MM.1S (cell line): Measurements from ENCODE around the gene SLCO1A2.

Experiments used
- DNase-seq: peaks from one replicate; pipeline ENCODE4 v3.0.0-alpha.2; 2015
- H2AFZ ChIP-seq: fragments of 300-600 bp; sonication (generic); 2 replicates; pipeline ENCODE4 v1.6.0; 2016; ENCODE audit warnings: antibody characterized with exemption, low read length
- H3F3A ChIP-seq: fragments of 300-600 bp; sonication (generic); 2 replicates; pipeline ENCODE4 v1.6.1; 2016; ENCODE audit warnings: mild to moderate bottlenecking, antibody characterized with exemption, low read length, moderate library complexity, mixed read lengths; ENCODE audit not compliant: insufficient read depth
- H3K27ac ChIP-seq: fragments of 300-600 bp; sonication (generic); 2 replicates; pipeline ENCODE4 v1.5.1; 2016; ENCODE audit warnings: mild to moderate bottlenecking, low read length
- H3K27me3 ChIP-seq: fragments of 300-600 bp; sonication (generic); replicated peaks from 2 replicates; pipeline ENCODE4 v1.6.0; 2016; ENCODE audit warnings: low read length; ENCODE audit not compliant: insufficient read depth
- H3K36me3 ChIP-seq: fragments of 300-600 bp; sonication (generic); replicated peaks from 2 replicates; pipeline ENCODE4 v1.6.1; 2016; ENCODE audit warnings: mild to moderate bottlenecking, low read length, mixed read lengths; ENCODE audit not compliant: insufficient read depth
- H3K4me1 ChIP-seq: fragments of 300-600 bp; sonication (generic); 2 replicates; pipeline ENCODE4 v1.6.1; 2016; ENCODE audit warnings: low read length, mixed read lengths
- H3K4me2 ChIP-seq: fragments of 300-600 bp; sonication (generic); 2 replicates; pipeline ENCODE4 v1.6.0; 2016; ENCODE audit warnings: low read depth, low read length
- H3K4me3 ChIP-seq: fragments of 300-600 bp; sonication (generic); 2 replicates; pipeline ENCODE4 v1.5.1; 2016; ENCODE audit warnings: low read length, mixed read lengths
- H3K79me2 ChIP-seq: fragments of 300-600 bp; sonication (generic); 2 replicates; pipeline ENCODE4 v1.6.1; 2016; ENCODE audit warnings: mixed run types, low read length, mixed read lengths
- H3K9ac ChIP-seq: fragments of 300-600 bp; sonication (generic); 2 replicates; pipeline ENCODE4 v1.6.1; 2016; ENCODE audit warnings: low read length, mixed read lengths
- H3K9me2 ChIP-seq: fragments of 300-600 bp; sonication (generic); replicated peaks from 2 replicates; pipeline ENCODE4 v1.6.1; 2016; ENCODE audit warnings: mild to moderate bottlenecking, low read length, mixed read lengths; ENCODE audit not compliant: insufficient read depth
- H3K9me3 ChIP-seq: fragments of 300-600 bp; sonication (generic); replicated peaks from 2 replicates; pipeline ENCODE4 v1.6.1; 2016; ENCODE audit warnings: mild to moderate bottlenecking, low read length, mixed read lengths; ENCODE audit not compliant: insufficient read depth
- H4K20me1 ChIP-seq: fragments of 300-600 bp; sonication (generic); 2 replicates; pipeline ENCODE4 v1.6.1; 2016; ENCODE audit warnings: mild to moderate bottlenecking, low read length, moderate library complexity, mixed read lengths; ENCODE audit not compliant: insufficient read depth
- EZH2 ChIP-seq: fragments of 300-600 bp; sonication (generic); optimal IDR thresholded peaks from 2 replicates; pipeline ENCODE3; 2017; ENCODE audit warnings: low read depth, mild to moderate bottlenecking, antibody characterized with exemption, low read length, mixed read lengths
- EZH2phosphoT487 ChIP-seq: fragments of 300-600 bp; sonication (generic); IDR thresholded peaks from 2 replicates; pipeline ENCODE4 v1.6.1; 2018; ENCODE audit warnings: antibody characterized with exemption, low read length
- TF ChIP-seq, protein P1 (sequence below): fragments of 300-600 bp; sonication (generic); IDR thresholded peaks from 2 replicates; pipeline ENCODE4 v1.5.1; 2016; ENCODE audit warnings: antibody characterized with exemption, low read length, mixed read lengths

The SLCO1A2 gene

DNA sequence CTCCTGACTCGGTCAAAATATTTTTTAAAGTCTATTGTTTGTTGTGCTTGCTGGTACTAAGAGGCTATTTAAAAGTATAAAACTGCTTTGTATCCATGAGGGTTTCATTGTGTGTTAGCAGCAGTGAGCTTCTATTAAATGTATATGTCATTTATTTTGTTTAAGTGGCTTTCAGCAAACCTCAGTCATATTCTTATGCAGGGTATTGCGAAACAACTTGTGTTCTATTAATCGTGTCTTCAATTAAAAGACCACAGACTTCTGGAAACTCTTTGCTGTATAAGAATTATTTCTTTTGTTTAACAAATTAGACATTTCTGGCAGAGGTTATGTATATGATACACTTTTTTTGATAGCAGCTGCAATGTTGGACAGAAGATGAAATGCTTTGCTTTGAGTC lies 44.5 kb upstream of the SLCO1A2 start:
- H2AFZ ChIP-seq = no peak overlapping the region
- no peaks in the 10 kb centered on the region for H3K4me1 ChIP-seq
- no peak overlapping the region for H3K27ac ChIP-seq
- no peaks in the 10 kb centered on the region for H3K27me3 ChIP-seq
- no peak overlapping the region for H3K4me3 ChIP-seq
- H3K9me3 ChIP-seq = no peaks in the 10 kb centered on the region
- no peak overlapping the region for H3K9ac ChIP-seq
- no peak overlapping the region for H3K4me2 ChIP-seq
- no peaks in the 10 kb centered on the region for H3K9me2 ChIP-seq
- no peaks in the 10 kb centered on the region for H3K36me3 ChIP-seq
- DNase-seq = no peak
- no peaks in the 10 kb centered on the region for H3K79me2 ChIP-seq
- H3F3A ChIP-seq = no peaks in the 10 kb centered on the region
- TF ChIP-seq EZH2 (no peak), EZH2phosphoT487 (no peak)
- TF ChIP-seq, protein P1, sequence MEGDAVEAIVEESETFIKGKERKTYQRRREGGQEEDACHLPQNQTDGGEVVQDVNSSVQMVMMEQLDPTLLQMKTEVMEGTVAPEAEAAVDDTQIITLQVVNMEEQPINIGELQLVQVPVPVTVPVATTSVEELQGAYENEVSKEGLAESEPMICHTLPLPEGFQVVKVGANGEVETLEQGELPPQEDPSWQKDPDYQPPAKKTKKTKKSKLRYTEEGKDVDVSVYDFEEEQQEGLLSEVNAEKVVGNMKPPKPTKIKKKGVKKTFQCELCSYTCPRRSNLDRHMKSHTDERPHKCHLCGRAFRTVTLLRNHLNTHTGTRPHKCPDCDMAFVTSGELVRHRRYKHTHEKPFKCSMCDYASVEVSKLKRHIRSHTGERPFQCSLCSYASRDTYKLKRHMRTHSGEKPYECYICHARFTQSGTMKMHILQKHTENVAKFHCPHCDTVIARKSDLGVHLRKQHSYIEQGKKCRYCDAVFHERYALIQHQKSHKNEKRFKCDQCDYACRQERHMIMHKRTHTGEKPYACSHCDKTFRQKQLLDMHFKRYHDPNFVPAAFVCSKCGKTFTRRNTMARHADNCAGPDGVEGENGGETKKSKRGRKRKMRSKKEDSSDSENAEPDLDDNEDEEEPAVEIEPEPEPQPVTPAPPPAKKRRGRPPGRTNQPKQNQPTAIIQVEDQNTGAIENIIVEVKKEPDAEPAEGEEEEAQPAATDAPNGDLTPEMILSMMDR = no peak
- H4K20me1 ChIP-seq = no peaks in the 10 kb centered on the region

DNA sequence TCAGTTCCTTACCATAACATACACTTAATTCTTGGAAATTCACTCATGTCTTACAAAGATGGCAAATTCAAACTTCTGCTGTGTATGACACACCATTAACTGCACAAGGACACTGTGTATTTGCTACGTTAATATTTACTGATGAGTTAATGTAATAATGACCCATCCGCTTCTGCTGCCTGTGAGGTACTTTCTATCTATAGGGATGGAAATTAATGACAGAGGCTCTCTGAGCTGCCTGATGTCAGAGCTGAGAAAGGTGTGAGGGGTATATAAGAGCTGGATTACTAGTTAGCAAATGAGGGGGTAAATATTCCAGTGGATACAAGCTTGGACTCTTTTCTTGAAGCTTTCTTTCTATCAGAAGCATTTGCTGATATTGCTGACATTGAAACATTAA lies 37.9 kb upstream of the SLCO1A2 start, which contains the start of gene IAPP:
Gene IAPP, plus strand, starts transcription at position 301 of the 400 bp plus-strand sequence. CDS start 450 bp downstream, outside the sequence.
- H3K4me1 ChIP-seq = no peaks in the 10 kb centered on the region
- no peaks in the 10 kb centered on the region for H3K9me3 ChIP-seq
- no peak within 1 kb of the TSS for H3K4me2 ChIP-seq
- H4K20me1 ChIP-seq = no peaks in the 10 kb centered on the region
- no peak within 1 kb of the TSS for H2AFZ ChIP-seq
- H3K27ac ChIP-seq = no peak within 1 kb of the TSS
- H3K4me3 ChIP-seq = no peak within 1 kb of the TSS
- no peaks in the 10 kb centered on the region for H3K27me3 ChIP-seq
- no peaks in the 10 kb centered on the region for H3F3A ChIP-seq
- H3K9me2 ChIP-seq = no peaks in the 10 kb centered on the region
- H3K9ac ChIP-seq = no peak within 1 kb of the TSS
- H3K36me3 ChIP-seq = no peaks in the 10 kb centered on the region
- H3K79me2 ChIP-seq = no peaks in the 10 kb centered on the region
- TF ChIP-seq EZH2phosphoT487 = no peak
- TF ChIP-seq EZH2 = no peak
- TF ChIP-seq, protein P1 = no peak
- DNase-seq = no peak

DNA sequence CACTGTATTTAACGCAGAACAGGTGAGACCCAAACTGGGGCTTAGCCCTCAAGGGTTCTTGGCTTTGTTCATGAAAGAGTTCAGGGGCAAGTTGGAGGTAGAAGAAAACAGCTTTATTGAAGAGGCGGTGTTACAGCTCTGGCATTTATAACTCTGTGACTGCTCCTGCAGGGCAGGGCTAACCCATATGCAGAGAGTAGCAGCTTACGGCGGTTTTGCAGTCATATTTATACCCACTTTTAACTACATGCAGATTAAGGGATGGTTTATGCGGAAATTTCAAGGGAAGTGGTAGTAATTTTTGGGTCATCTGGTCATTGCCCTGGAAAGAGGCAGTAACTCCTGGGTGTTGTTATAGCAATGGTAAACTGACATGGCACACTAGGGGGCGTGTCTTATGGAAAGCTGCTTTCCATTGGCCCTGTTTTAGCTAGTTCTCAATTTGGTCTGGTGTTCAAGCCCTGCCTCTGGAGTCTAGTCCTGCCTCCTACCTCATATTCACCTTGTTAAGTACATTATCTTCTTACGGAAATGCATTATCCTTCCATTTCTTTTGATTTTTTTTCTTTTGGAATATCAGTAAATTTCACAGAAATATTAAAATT lies 36.2 kb upstream of the SLCO1A2 start:
- Histone ChIP-seq H3K9ac (no peak overlapping the region), H3K9me3 (no peaks in the 10 kb centered on the region), H3K9me2 (no peaks in the 10 kb centered on the region; the same call in 1 of the 2 replicates), H3K36me3 (no peaks in the 10 kb centered on the region), H3K4me1 (no peaks in the 10 kb centered on the region), H3K4me2 (no peak overlapping the region), H3K27ac (no peak overlapping the region), H3K27me3 (no peaks in the 10 kb centered on the region), H3F3A (no peaks in the 10 kb centered on the region), H3K4me3 (no peak overlapping the region), H2AFZ (no peak overlapping the region), H4K20me1 (no peaks in the 10 kb centered on the region), H3K79me2 (no peaks in the 10 kb centered on the region)
- DNase-seq = no peak
- TF ChIP-seq, protein P1 = no peak
